Measurements from ENCODE around the gene CA10. TPM values are rescaled to one million over a fixed set of nuclear protein-coding genes. Genes with fewer than 3 reads are reported as not detected.

CA10 gene
- total RNA-seq, 1 donor from 2014 or later, result 2.2 TPM

GRCh38 chr17:52134641-52135040, 23.9 kb downstream of the CA10 start:
- H3K36me3 Mint-ChIP-seq, result no peaks in the 10 kb centered on the region

GRCh38 chr17:52128721-52129120, 29.8 kb downstream of the CA10 start:
- Mint-ChIP-seq H3K9me3 (no peaks in the 10 kb centered on the region), H3K27ac (no peak overlapping the region), H3K36me3 (no peaks in the 10 kb centered on the region), H3K4me1 (ENCODE audit: unreplicated experiment) (no peaks in the 10 kb centered on the region), H3K27me3 (peaks cover 42% of the 10 kb centered on the region), H3K4me3 (no peak overlapping the region)
- DNase-seq (ENCODE audit: extremely low spot score, unreplicated experiment), result no peak
- no peak for TF ChIP-seq CTCF (conservative IDR thresholded peaks at IDR 0.05)

More at GRCh38 chr17:52134641-52135040, 23.9 kb downstream of the CA10 start:
- peaks cover 11% of the 10 kb centered on the region for H3K4me1 Mint-ChIP-seq (ENCODE audit: unreplicated experiment)
- no peaks in the 10 kb centered on the region for H3K9me3 Mint-ChIP-seq
- no peak overlapping the region for H3K27ac Mint-ChIP-seq
- TF ChIP-seq CTCF (conservative IDR thresholded peaks at IDR 0.05), result no peak
- H3K4me3 Mint-ChIP-seq, result no peak overlapping the region
- peaks cover 55% of the 10 kb centered on the region for H3K27me3 Mint-ChIP-seq
- no peak for DNase-seq (ENCODE audit: extremely low spot score, unreplicated experiment)

GRCh38 chr17:52124993-52125392, 33.5 kb downstream of the CA10 start:
- H3K27ac Mint-ChIP-seq, result no peak overlapping the region
- no peaks in the 10 kb centered on the region for H3K4me1 Mint-ChIP-seq (ENCODE audit: unreplicated experiment)
- no peak overlapping the region for H3K4me3 Mint-ChIP-seq
- peaks cover 25% of the 10 kb centered on the region for H3K27me3 Mint-ChIP-seq
- no peak for DNase-seq (ENCODE audit: extremely low spot score, unreplicated experiment)
- H3K36me3 Mint-ChIP-seq, result no peaks in the 10 kb centered on the region
- H3K9me3 Mint-ChIP-seq, result no peaks in the 10 kb centered on the region
- TF ChIP-seq CTCF (conservative IDR thresholded peaks at IDR 0.05), result no peak

GRCh38 chr17:52124561-52124960, 34.0 kb downstream of the CA10 start:
- Mint-ChIP-seq H3K36me3 (no peaks in the 10 kb centered on the region), H3K4me1 (ENCODE audit: unreplicated experiment) (no peaks in the 10 kb centered on the region), H3K4me3 (no peak overlapping the region), H3K9me3 (no peaks in the 10 kb centered on the region), H3K27ac (no peak overlapping the region), H3K27me3 (peaks cover 25% of the 10 kb centered on the region)
- no peak for TF ChIP-seq CTCF (conservative IDR thresholded peaks at IDR 0.05)
- DNase-seq (ENCODE audit: extremely low spot score, unreplicated experiment), result no peak

GRCh38 chr17:52120465-52120864, 38.0 kb downstream of the CA10 start:
- Mint-ChIP-seq H3K27ac (no peak overlapping the region), H3K27me3 (peaks cover 3% of the 10 kb centered on the region), H3K4me1 (ENCODE audit: unreplicated experiment) (no peaks in the 10 kb centered on the region), H3K4me3 (no peak overlapping the region), H3K36me3 (no peaks in the 10 kb centered on the region), H3K9me3 (no peaks in the 10 kb centered on the region)
- DNase-seq (ENCODE audit: extremely low spot score, unreplicated experiment), result no peak
- TF ChIP-seq CTCF (conservative IDR thresholded peaks at IDR 0.05), result no peak

All from type B pancreatic cell (in vitro differentiated cells).